Prostate gland (tissue), 2 donors: ENCODE results near the gene TNK2.

Source experiments
- POLR2A ChIP-seq: fragments of 450-650 bp; IDR thresholded peaks from one replicate; pipeline ENCODE4 v1.6.1; 2016; ENCODE audit warnings: antibody characterized with exemption, mild to moderate bottlenecking
- POLR2AphosphoS5 ChIP-seq: sonication (generic); formaldehyde crosslinking; IDR thresholded peaks from one replicate; pipeline ENCODE4 v1.6.1; 2017; ENCODE audit warnings: antibody characterized with exemption
- TF ChIP-seq, protein P1 (sequence below), 4 experiments: fragments of 200-600 bp in 2 of 4; fragments of 450-650 bp in 2 of 4; sonication (generic) in 2 of 4; IDR thresholded peaks; 1 replicate in 3 of 4; 2 replicates in 1 of 4; pipeline ENCODE4 v1.5.1; 2016 to 2019; ENCODE audit warnings: antibody characterized with exemption in 4 of 4, mild to moderate bottlenecking in 2 of 4, moderate library complexity in 2 of 4

DNA sequence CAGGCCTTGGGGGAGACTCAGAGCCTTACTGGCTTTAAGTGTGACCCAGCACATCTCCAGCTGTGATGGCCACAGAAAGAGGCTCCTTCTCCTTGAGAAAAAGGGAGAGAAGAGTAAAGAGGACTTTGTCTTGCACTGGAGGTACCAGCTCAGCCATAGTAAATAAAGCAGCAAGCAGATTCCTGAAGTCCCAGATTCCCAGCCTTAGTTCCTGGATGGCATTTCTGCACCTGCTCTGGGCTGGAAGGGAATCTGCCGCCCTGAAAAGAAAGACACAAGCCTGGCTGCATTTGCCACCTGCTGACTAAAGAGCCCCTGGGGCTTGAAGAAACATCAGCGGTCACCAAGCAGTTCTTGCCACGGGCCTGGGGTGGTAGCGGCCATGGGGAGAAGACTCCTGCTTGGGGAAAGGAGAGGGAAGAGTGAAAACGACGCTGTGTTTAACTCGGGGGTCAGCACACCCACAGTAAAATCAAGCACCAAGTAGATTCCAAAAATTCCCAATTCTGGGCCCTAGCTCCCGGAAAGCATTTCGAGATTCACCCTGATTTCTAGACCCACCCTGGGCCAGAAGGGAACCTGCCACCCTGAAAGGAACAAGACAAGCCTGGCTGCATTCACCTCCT, 24.2 kb upstream of the TNK2 start:
- TF ChIP-seq, protein P1, sequence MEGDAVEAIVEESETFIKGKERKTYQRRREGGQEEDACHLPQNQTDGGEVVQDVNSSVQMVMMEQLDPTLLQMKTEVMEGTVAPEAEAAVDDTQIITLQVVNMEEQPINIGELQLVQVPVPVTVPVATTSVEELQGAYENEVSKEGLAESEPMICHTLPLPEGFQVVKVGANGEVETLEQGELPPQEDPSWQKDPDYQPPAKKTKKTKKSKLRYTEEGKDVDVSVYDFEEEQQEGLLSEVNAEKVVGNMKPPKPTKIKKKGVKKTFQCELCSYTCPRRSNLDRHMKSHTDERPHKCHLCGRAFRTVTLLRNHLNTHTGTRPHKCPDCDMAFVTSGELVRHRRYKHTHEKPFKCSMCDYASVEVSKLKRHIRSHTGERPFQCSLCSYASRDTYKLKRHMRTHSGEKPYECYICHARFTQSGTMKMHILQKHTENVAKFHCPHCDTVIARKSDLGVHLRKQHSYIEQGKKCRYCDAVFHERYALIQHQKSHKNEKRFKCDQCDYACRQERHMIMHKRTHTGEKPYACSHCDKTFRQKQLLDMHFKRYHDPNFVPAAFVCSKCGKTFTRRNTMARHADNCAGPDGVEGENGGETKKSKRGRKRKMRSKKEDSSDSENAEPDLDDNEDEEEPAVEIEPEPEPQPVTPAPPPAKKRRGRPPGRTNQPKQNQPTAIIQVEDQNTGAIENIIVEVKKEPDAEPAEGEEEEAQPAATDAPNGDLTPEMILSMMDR (IDR thresholded peaks at IDR 0.05), result no peak
- TF ChIP-seq POLR2A (no peak), POLR2AphosphoS5 (no peak)
